ENCODE measurements around the gene SKIC2. TPM values are rescaled to one million over a fixed set of nuclear protein-coding genes. Genes with fewer than 3 reads are reported as not detected.

Gene SKIC2
- total and polyA plus RNA-seq, 10 of the 15 experiments (the other 5 are each of a cell fraction or from before 2014, with no cell fraction given), result 3.3 to 79.2 (median 32.5) TPM

GRCh38 chr6:31915351-31915750, 43.6 kb upstream of the SKIC2 start:
- Histone ChIP-seq H3K4me3 (no peak overlapping the region), H2AFZ (ENCODE audit: control insufficient read depth, low read depth, low read length) (no peak overlapping the region), H3K4me2 (ENCODE audit: control insufficient read depth, insufficient read depth) (no peak overlapping the region), H3K4me1 (ENCODE audit: control insufficient read depth, insufficient read depth, low read length) (peaks cover 9% of the 10 kb centered on the region), H3K27me3 (replicated peaks in 1 of 2; ENCODE audit: control insufficient read depth in 2 of 2, insufficient read depth in 2 of 2, low read length in 1 of 2) (no peaks in the 10 kb centered on the region), H3K9ac (ENCODE audit: control insufficient read depth, insufficient read depth, low read length) (no peak overlapping the region), H3K36me3 (ENCODE audit: control insufficient read depth in 2 of 2, insufficient read depth in 2 of 2, low read length in 1 of 2) (no peaks in the 10 kb centered on the region), H3K27ac (ENCODE audit: control insufficient read depth, insufficient read depth) (no peak overlapping the region), H4K20me1 (ENCODE audit: control insufficient read depth, insufficient read depth) (no peaks in the 10 kb centered on the region), H3K9me3 (replicated peaks; ENCODE audit: control insufficient read depth, insufficient read depth, low read length) (no peaks in the 10 kb centered on the region), H3K79me2 (ENCODE audit: control insufficient read depth, insufficient read depth, low read length) (no peaks in the 10 kb centered on the region)
- no TSS peak for BruUV-seq (replicated peaks)
- ChIA-PET RAD21 (ENCODE audit: unreplicated experiment) (no interaction called here), SMC1A (ENCODE audit: uncharacterized antibody, unreplicated experiment) (no interaction called here), POLR2A (interaction anchor here (0.6 kb wide), 1 partner anchor 170 kb away, joined by 3 read pairs; no protein-coding TSS in a partner anchor), CTCF (no interaction called here)
- DNase-seq (ENCODE audit: low read depth, low spot score) (no peak), FAIRE-seq (no peak), ATAC-seq (no peak)
- intact Hi-C loops (cut with micrococcal nuclease; ENCODE audit: unreplicated experiment) (no loop called here), in situ Hi-C loops (cut with MboI) (no loop called here)
- TF ChIP-seq SREBF1 (IDR thresholded peaks at IDR 0.05; ENCODE audit: low read length) (no peak), NFIC (IDR thresholded peaks at IDR 0.05; ENCODE audit: low read depth, low read length) (no peak), SPI1 (IDR thresholded peaks at IDR 0.05; ENCODE audit: borderline replicate concordance, insufficient read depth, low read depth, low read length) (no peak), ZNF592 (IDR thresholded peaks at IDR 0.05) (no peak), SMC3 (IDR thresholded peaks at IDR 0.05; ENCODE audit: borderline replicate concordance, low read length) (no peak), ZNF687 (IDR thresholded peaks at IDR 0.05) (no peak), NR2C1 (IDR thresholded peaks at IDR 0.05) (no peak), RAD51 (IDR thresholded peaks at IDR 0.05) (no peak)

All from GM12878 (cell line).